ENCODE measurements around the gene USP5. TPM values are rescaled to one million over a fixed set of nuclear protein-coding genes. Genes with fewer than 3 reads are reported as not detected.

USP5 gene
- polyA plus RNA-seq, 1 donor from 2014 or later: 130 TPM

DNA sequence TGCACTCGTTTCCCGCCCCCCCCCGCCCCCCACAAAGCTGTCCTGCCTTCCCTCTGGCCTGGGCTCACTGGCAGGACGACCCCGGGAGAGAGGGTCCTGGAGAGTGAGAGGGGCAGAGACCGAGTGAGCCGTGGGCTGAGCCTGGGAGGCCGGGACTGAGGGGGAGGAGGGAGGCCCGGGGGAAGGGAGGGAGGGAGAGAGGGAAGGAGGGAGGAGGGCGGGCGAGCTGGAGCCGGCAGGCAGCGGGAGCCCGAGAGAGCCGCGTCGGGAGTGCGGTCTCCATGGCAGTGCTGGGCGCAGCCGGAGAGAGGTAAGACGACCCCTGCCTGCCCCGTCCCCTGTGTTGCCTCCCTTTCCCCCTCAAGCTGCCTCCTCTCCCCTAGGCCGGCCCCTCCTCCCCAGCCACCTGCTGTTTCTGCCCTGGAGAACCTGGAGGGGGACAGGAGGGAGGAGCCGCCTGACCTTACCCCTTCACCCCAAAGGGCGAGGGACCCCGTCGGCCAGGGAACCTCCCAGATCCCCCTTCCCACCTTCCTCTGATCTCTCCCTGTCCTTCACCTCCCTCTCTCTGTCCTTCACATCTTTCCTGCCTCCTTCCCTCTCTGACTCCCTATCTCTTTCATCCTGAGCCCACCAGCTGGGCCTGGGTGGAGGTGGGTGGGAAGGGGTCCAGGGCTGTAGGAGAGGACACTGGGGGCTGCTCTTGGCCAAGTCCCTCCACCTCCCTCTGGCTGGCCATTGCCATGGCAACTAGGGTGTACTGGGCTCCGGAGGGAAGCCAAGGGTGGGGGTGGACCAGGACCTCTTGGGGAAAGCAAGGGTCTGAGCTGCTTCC is 30.1 kb upstream of the USP5 start, which contains the start of gene GPR162:
TSS of gene GPR162 (plus strand) at position 231 of the 835 bp plus-strand sequence. CDS start 2,078 bp downstream, outside the sequence.
- Histone ChIP-seq H3K79me2 (replicated peaks; ENCODE audit: insufficient read depth, low read length) (peaks cover 25% of the 10 kb centered on the region), H3K27ac (ENCODE audit: low read length) (peak within 1 kb of the TSS; percentile 88), H3K4me3 (ENCODE audit: low read length) (peak within 1 kb of the TSS; percentile 70), H3K9me2 (ENCODE audit: insufficient read depth, low read length) (no peaks in the 10 kb centered on the region), H3K4me2 (ENCODE audit: low read length) (peak within 1 kb of the TSS; percentile 68), H3K27me3 (ENCODE audit: insufficient read depth, low read depth, low read length) (no peaks in the 10 kb centered on the region), H3K9me3 (ENCODE audit: low read length) (no peaks in the 10 kb centered on the region), H3F3A (ENCODE audit: insufficient read depth, low read length, poor library complexity, severe bottlenecking) (peaks cover 5% of the 10 kb centered on the region), H4K20me1 (ENCODE audit: insufficient read depth) (no peaks in the 10 kb centered on the region), H3K36me3 (ENCODE audit: insufficient read depth, low read length) (no peaks in the 10 kb centered on the region), H2AFZ (ENCODE audit: low read depth, low read length) (peak within 1 kb of the TSS; percentile 35), H3K9ac (ENCODE audit: low read length) (peak within 1 kb of the TSS; percentile 88)
- TF ChIP-seq EZH2 (IDR thresholded peaks at IDR 0.05; ENCODE audit: borderline replicate concordance, insufficient read depth, low read length, poor library complexity, severe bottlenecking) (no peak), MXI1 (conservative IDR thresholded peaks at IDR 0.05; ENCODE audit: poor library complexity, severe bottlenecking) (peak; percentile 42), POLR2AphosphoS5 (IDR thresholded peaks at IDR 0.05) (peak; percentile 58), EP300 (conservative IDR thresholded peaks at IDR 0.05; ENCODE audit: poor library complexity, severe bottlenecking) (no peak), REST (IDR thresholded peaks at IDR 0.05; ENCODE audit: borderline replicate concordance) (no peak), SMC3 (conservative IDR thresholded peaks at IDR 0.05; ENCODE audit: poor library complexity) (peak; percentile 37), RAD21 (conservative IDR thresholded peaks at IDR 0.05) (peak; percentile 11), TAF1 (IDR thresholded peaks at IDR 0.05; ENCODE audit: low read depth) (peak; percentile 2)
- TF ChIP-seq, protein P1, sequence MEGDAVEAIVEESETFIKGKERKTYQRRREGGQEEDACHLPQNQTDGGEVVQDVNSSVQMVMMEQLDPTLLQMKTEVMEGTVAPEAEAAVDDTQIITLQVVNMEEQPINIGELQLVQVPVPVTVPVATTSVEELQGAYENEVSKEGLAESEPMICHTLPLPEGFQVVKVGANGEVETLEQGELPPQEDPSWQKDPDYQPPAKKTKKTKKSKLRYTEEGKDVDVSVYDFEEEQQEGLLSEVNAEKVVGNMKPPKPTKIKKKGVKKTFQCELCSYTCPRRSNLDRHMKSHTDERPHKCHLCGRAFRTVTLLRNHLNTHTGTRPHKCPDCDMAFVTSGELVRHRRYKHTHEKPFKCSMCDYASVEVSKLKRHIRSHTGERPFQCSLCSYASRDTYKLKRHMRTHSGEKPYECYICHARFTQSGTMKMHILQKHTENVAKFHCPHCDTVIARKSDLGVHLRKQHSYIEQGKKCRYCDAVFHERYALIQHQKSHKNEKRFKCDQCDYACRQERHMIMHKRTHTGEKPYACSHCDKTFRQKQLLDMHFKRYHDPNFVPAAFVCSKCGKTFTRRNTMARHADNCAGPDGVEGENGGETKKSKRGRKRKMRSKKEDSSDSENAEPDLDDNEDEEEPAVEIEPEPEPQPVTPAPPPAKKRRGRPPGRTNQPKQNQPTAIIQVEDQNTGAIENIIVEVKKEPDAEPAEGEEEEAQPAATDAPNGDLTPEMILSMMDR (IDR thresholded peaks at IDR 0.05; ENCODE audit: poor library complexity, severe bottlenecking): peak; percentile 11

- peak overlapping the region; percentile 70 for H3K4me3 ChIP-seq (ENCODE audit: low read length)
- peaks cover 25% of the 10 kb centered on the region for H3K79me2 ChIP-seq (replicated peaks; ENCODE audit: insufficient read depth, low read length)
- H4K20me1 ChIP-seq (ENCODE audit: insufficient read depth): no peaks in the 10 kb centered on the region
- no peaks in the 10 kb centered on the region for H3K9me3 ChIP-seq (ENCODE audit: low read length)
- peak overlapping the region; percentile 88 for H3K27ac ChIP-seq (ENCODE audit: low read length)
- H2AFZ ChIP-seq (ENCODE audit: low read depth, low read length): no peak overlapping the region
- no peaks in the 10 kb centered on the region for H3K9me2 ChIP-seq (ENCODE audit: insufficient read depth, low read length)
- H3F3A ChIP-seq (ENCODE audit: insufficient read depth, low read length, poor library complexity, severe bottlenecking): peaks cover 10% of the 10 kb centered on the region
- no peaks in the 10 kb centered on the region for H3K36me3 ChIP-seq (ENCODE audit: insufficient read depth, low read length)
- H3K4me2 ChIP-seq (ENCODE audit: low read length): peak overlapping the region; percentile 68
- H3K27me3 ChIP-seq (ENCODE audit: insufficient read depth, low read depth, low read length): no peaks in the 10 kb centered on the region
- peak overlapping the region; percentile 88 for H3K9ac ChIP-seq (ENCODE audit: low read length)
- TF ChIP-seq TAF1 (IDR thresholded peaks at IDR 0.05; ENCODE audit: low read depth) (no peak), REST (IDR thresholded peaks at IDR 0.05; ENCODE audit: borderline replicate concordance) (no peak), EZH2 (IDR thresholded peaks at IDR 0.05; ENCODE audit: borderline replicate concordance, insufficient read depth, low read length, poor library complexity, severe bottlenecking) (no peak), RAD21 (conservative IDR thresholded peaks at IDR 0.05) (no peak)
Measured at GRCh38 chr12:6822426-6823135, 29.4 kb upstream of the USP5 start.
